Sigmoid colon (tissue), 7 donors: ENCODE measurements around the gene NAA50. TPM values are rescaled to one million over a fixed set of nuclear protein-coding genes. Genes with fewer than 3 reads are reported as not detected.

Experiments
- DNase-seq: peaks from one replicate; pipeline ENCODE4 v3.0.0-alpha.2; 2019
- H3K27ac ChIP-seq, 4 donors: fragments of 200-600 bp; sonication (generic); one replicate each; pipeline ENCODE4 v1.5.1; 2016 to 2019; ENCODE audit warnings: mild to moderate bottlenecking in 1 of 4
- H3K27me3 ChIP-seq, 3 donors: fragments of 200-600 bp; sonication (generic); one replicate each; pipeline ENCODE4 v1.5.1; 2019; ENCODE audit warnings: mild to moderate bottlenecking in 1 of 3
- H3K36me3 ChIP-seq, 4 donors: fragments of 200-600 bp; sonication (generic); one replicate each; pipeline ENCODE4 v1.5.1; 2016 to 2019
- H3K4me1 ChIP-seq, 4 donors: fragments of 200-600 bp; sonication (generic); one replicate each; pipeline ENCODE4 v1.5.1; 2017 to 2019
- H3K4me3 ChIP-seq, 4 donors: fragments of 200-600 bp; sonication (generic); one replicate each; pipeline ENCODE4 v1.5.1; 2017 to 2019; ENCODE audit warnings: mild to moderate bottlenecking in 2 of 4, moderate library complexity in 1 of 4
- H3K9me3 ChIP-seq, 4 donors: fragments of 200-600 bp in 3 of 4; sonication (generic) in 3 of 4; one replicate each; pipeline versions ENCODE4 v1.5.1 to v1.6.1; 2013 to 2019
- EP300 ChIP-seq, 4 donors: sonication (generic); formaldehyde crosslinking; IDR thresholded peaks; one replicate each; pipeline ENCODE4 v1.6.1; 2017; ENCODE audit warnings: antibody characterized with exemption in 4 of 4
- POLR2A ChIP-seq, 2 donors: fragments of 450-650 bp; IDR thresholded peaks; one replicate each; pipeline ENCODE4 v1.6.1; 2016; ENCODE audit warnings: antibody characterized with exemption in 2 of 2, mild to moderate bottlenecking in 2 of 2, moderate library complexity in 2 of 2
- POLR2AphosphoS5 ChIP-seq, 4 donors: sonication (generic); formaldehyde crosslinking; IDR thresholded peaks; one replicate each; pipeline ENCODE4 v1.6.1; 2017; ENCODE audit warnings: antibody characterized with exemption in 4 of 4
- WGBS, 2 donors: extraction: QIAGEN DNeasy Blood & Tissue Kit; methylation state at CpG; one replicate each; pipeline ENCODE4 v1.1.7; 2013; 5-methylcytosine and 5-hydroxymethylcytosine counted together
- intact Hi-C: fragments of 100-400 bp; cut with DNase I; formaldehyde crosslinking; loops from one replicate; pipeline ENCODE4 v1.15.1; 2023
- polyA plus RNA-seq, 3 donors: library from polyadenylated mRNA; stranded (reverse); fragments of 200-250 nt; gene quantifications; one replicate each; pipeline ENCODE4 v1.2.3, GENCODE V29; 2013
- total RNA-seq, 4 donors: library from RNA; depleted of rRNA; stranded (reverse); fragments of >200 nt; gene quantifications; one replicate each; pipeline ENCODE4 v1.1.0, GENCODE V29; 2016
- TF ChIP-seq, protein P1 (sequence below), 4 experiments: fragments of 450-650 bp in 3 of 4; fragments of 200-600 bp in 1 of 4; IDR thresholded peaks; one replicate each; pipeline ENCODE4 v1.5.1; 2016 to 2019; ENCODE audit warnings: antibody characterized with exemption in 4 of 4, mild to moderate bottlenecking in 3 of 4, moderate library complexity in 2 of 4
- donor health status: healthy with polysubstance abuse.
- donor health status: Bipolar disorder and iron deficiency.
- donor health status: healthy.

The NAA50 gene
- total and polyA plus RNA-seq, 7 donors, result 29.4 to 89.9 (median 64.1) TPM

DNA sequence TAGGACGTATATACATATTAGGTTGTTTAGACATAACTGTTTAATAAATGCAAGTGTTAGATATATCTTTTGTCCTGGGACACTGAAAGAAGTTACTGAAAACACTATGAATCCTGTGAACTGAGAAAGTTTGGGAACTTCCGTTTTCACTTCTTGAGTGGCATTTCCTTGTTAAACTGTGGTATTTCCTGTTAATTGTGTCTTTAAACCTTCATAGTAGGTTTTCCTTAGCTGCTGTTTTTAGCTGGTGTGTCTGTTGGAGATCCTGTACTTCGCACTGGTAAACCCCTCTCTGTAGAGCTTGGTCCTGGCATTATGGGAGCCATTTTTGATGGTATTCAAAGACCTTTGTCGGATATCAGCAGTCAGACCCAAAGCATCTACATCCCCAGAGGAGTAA, 37.9 kb upstream of the NAA50 start:
- TF ChIP-seq EP300 (IDR thresholded peaks at IDR 0.05) (no peak), POLR2AphosphoS5 (IDR thresholded peaks at IDR 0.05) (no peak), POLR2A (IDR thresholded peaks at IDR 0.05) (no peak)
- TF ChIP-seq, protein P1, sequence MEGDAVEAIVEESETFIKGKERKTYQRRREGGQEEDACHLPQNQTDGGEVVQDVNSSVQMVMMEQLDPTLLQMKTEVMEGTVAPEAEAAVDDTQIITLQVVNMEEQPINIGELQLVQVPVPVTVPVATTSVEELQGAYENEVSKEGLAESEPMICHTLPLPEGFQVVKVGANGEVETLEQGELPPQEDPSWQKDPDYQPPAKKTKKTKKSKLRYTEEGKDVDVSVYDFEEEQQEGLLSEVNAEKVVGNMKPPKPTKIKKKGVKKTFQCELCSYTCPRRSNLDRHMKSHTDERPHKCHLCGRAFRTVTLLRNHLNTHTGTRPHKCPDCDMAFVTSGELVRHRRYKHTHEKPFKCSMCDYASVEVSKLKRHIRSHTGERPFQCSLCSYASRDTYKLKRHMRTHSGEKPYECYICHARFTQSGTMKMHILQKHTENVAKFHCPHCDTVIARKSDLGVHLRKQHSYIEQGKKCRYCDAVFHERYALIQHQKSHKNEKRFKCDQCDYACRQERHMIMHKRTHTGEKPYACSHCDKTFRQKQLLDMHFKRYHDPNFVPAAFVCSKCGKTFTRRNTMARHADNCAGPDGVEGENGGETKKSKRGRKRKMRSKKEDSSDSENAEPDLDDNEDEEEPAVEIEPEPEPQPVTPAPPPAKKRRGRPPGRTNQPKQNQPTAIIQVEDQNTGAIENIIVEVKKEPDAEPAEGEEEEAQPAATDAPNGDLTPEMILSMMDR (IDR thresholded peaks at IDR 0.05), result no peak
- WGBS, 2 donors, result 63 to 84% methylated on average over 4 of the region's 4 CpGs

DNA sequence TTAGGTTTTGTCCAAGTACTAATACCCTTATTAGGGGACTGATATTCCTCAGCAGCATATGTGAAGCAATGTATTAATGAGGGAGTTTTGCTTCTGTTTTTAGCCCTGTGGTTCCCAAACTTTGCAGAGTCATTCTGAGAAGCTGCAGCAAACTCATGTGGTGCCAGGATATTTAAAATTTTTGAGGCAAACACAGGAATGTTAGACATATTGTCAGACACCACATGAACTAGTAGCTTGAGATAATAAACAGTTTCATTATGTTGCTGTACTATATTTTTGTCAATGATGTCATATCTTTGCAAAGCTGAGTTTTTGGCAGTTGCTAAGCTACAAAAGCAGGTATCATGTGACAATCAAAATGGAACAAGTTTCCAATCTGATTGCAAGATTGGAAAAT, 37.4 kb upstream of the NAA50 start:
- intact Hi-C loops, result no loop called here
- H3K36me3 ChIP-seq, result peaks cover 0 to 55% (median 16%) of the 10 kb centered on the region in 4 donors

More for the DNA sequence above, 37.9 kb upstream of the NAA50 start:
- no peak overlapping the region for H3K4me3 ChIP-seq
- no peaks in the 10 kb centered on the region for H3K9me3 ChIP-seq
- no peak for DNase-seq
- H3K36me3 ChIP-seq, result peaks cover 0 to 60% (median 20%) of the 10 kb centered on the region in 4 donors
- peaks cover 0 to 7% (median 0%) of the 10 kb centered on the region in 4 donors for H3K4me1 ChIP-seq
- no peaks in the 10 kb centered on the region for H3K27me3 ChIP-seq
- peak overlapping the region in 1 of 4 donors; percentile 34 for H3K27ac ChIP-seq
- intact Hi-C loops, result no loop called here

DNA sequence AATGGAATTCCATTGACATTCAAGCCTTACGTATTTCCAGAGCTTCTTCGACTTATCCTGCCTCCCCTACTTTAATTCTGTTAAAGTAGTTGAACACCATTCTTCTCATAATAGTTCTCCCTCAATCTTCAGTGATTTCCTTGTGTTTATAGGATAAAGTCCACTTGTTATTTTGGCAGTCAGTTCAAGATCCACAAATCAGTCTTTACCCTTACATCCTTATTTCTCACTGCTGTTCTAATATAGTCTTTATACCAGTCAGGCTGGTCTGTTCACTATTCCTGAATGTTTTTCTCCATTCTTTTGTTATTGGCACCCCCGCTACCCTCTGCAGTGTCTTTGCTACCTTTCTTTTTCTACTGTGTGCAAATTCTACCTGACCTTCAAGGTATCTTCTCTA, 30.5 kb upstream of the NAA50 start:
- intact Hi-C loops, result no loop called here
- DNase-seq, result no peak
- WGBS, 2 donors, result 24 to 63% methylated on average over 3 of the region's 3 CpGs
- no peak overlapping the region for H3K4me3 ChIP-seq
- H3K9me3 ChIP-seq, result no peaks in the 10 kb centered on the region
- peaks cover 0 to 12% (median 3%) of the 10 kb centered on the region in 4 donors for H3K4me1 ChIP-seq
- H3K27me3 ChIP-seq, result no peaks in the 10 kb centered on the region
- no peak overlapping the region for H3K27ac ChIP-seq
- TF ChIP-seq EP300 (IDR thresholded peaks at IDR 0.05) (no peak), POLR2AphosphoS5 (IDR thresholded peaks at IDR 0.05) (no peak), POLR2A (IDR thresholded peaks at IDR 0.05) (no peak)
- TF ChIP-seq, protein P1 (IDR thresholded peaks at IDR 0.05), result no peak
- H3K36me3 ChIP-seq, result peaks cover 0 to 13% (median 0%) of the 10 kb centered on the region in 4 donors

More for the DNA sequence above, 37.4 kb upstream of the NAA50 start:
- Histone ChIP-seq H3K27ac (peak overlapping the region in 1 of 4 donors; percentile 34), H3K4me1 (peaks cover 0 to 7% (median 0%) of the 10 kb centered on the region in 4 donors), H3K9me3 (no peaks in the 10 kb centered on the region), H3K4me3 (no peak overlapping the region), H3K27me3 (no peaks in the 10 kb centered on the region)
- no peak for DNase-seq
- TF ChIP-seq EP300 (IDR thresholded peaks at IDR 0.05), result no peak
- no peak for TF ChIP-seq POLR2AphosphoS5 (IDR thresholded peaks at IDR 0.05)
- no peak for TF ChIP-seq POLR2A (IDR thresholded peaks at IDR 0.05)
- TF ChIP-seq, protein P1 (IDR thresholded peaks at IDR 0.05), result no peak

DNA sequence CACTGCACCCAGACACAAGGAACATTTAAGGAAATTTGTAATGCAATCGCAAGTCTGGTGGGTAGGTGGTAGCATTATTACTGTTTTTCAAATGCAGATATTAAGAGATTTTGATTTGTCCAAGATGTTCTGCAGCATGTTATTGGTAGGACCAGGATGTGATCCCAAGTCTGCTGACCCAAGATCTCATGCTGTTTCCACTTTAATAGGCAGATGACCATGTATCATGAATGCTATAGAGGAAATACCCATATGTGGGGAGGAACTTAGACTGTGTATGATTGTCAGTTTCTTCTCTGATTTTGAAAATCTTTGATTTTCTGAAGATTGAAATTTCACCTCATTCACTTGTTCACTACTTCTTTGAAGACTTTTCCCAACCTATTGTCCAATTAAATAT, 29.5 kb upstream of the NAA50 start:
- peaks cover 0 to 5% (median 0%) of the 10 kb centered on the region in 4 donors for H3K36me3 ChIP-seq
- H3K27ac ChIP-seq, result no peak overlapping the region
- WGBS, 2 donors, result 96 to 99% methylated on average over 1 of the region's 1 CpG
- TF ChIP-seq POLR2AphosphoS5 (IDR thresholded peaks at IDR 0.05) (no peak), EP300 (IDR thresholded peaks at IDR 0.05) (no peak), POLR2A (IDR thresholded peaks at IDR 0.05) (no peak)
- TF ChIP-seq, protein P1 (IDR thresholded peaks at IDR 0.05), result no peak
- no peak overlapping the region for H3K4me3 ChIP-seq
- intact Hi-C loops, result no loop called here
- H3K27me3 ChIP-seq, result no peaks in the 10 kb centered on the region
- H3K9me3 ChIP-seq, result no peaks in the 10 kb centered on the region
- peaks cover 0 to 12% (median 3%) of the 10 kb centered on the region in 4 donors for H3K4me1 ChIP-seq
- no peak for DNase-seq

DNA sequence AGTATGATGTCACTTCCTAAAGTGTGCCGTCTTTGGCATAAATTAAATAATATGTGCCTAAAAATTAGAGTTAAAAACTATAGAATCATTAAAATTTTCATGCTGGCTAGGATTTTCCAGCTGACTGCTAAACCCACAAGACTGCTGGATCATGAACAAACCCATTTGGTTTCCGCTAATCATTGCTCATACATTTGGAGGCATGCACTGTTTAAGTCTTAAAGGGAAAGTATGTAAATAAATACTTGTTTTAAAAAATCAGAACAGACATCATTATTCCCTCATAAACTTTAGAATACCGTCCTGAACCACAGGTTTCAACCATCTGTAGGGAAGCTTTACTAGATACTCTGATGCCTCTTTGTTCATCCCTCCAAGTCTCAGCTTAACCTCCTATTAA, 27.3 kb upstream of the NAA50 start:
- DNase-seq, result no peak
- WGBS, 2 donors, result 72 to 82% methylated on average over 3 of the region's 3 CpGs
- Histone ChIP-seq H3K36me3 (no peaks in the 10 kb centered on the region), H3K4me1 (peaks cover 0 to 15% (median 6%) of the 10 kb centered on the region in 4 donors), H3K4me3 (no peak overlapping the region), H3K9me3 (no peaks in the 10 kb centered on the region), H3K27ac (no peak overlapping the region), H3K27me3 (no peaks in the 10 kb centered on the region)
- no peak for TF ChIP-seq POLR2A (IDR thresholded peaks at IDR 0.05)
- no peak for TF ChIP-seq POLR2AphosphoS5 (IDR thresholded peaks at IDR 0.05)
- TF ChIP-seq, protein P1 (IDR thresholded peaks at IDR 0.05), result no peak
- no peak for TF ChIP-seq EP300 (IDR thresholded peaks at IDR 0.05)
- intact Hi-C loops, result no loop called here
